Islet of Langerhans (tissue), 1 donor: ENCODE measurements around the gene ZBTB25.

Experiments used
- FAIRE-seq: peaks from one replicate; lab custom pipeline; 2011; peaks lifted over from hg19 to GRCh38; lab: Jason Lieb, UNC

The ZBTB25 gene

DNA sequence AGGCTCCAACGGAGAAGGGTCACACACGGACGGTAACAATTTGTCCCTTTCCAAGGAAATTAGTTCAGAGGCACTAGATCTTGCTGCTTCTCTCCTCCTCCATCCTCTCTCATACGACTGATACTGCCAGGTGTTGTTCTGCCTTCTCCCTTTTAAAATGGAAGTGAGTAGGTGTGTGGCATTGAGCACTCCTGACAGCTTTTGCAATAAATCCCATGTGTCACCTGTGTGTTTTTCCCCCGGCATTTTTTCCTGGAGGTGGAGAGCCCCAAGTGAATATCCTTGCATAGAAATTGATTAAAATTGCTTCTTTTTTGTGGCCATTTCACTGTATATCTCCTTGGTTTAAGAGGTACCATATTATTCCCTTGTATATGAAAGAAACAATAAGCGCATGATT lies 64.5 kb downstream of the ZBTB25 start:
- no peak for FAIRE-seq

DNA sequence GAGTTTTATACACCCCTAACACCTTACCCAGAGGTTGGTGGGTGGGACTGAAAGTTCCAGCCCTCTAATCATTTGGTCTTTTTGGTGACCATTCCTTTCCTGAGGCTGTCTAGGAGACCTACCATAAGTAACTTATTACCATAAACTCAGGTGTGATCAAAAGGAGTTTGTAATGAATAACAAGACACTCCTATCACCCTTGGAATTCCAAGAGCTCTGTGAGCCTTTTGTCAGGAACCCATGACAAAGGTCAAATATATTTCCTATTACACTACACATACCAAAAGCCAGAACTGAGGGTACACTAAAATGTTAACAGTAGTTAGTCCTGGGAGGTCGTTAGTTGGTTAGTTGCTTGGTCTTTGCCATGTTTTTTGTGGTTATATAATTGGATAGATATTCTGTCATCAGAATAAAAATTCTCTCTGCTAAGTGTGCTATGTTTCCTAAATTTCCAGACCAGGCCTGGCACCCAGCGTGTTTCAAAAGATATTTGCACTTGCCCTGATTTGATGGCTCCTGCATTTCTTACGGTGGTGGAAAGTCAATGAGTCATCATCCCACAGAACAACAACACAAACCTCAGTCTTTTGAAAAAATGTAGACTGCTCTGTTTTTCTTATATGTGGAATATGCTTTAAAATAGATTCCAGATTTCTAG lies 65.3 kb downstream of the ZBTB25 start:
- FAIRE-seq: no peak

DNA sequence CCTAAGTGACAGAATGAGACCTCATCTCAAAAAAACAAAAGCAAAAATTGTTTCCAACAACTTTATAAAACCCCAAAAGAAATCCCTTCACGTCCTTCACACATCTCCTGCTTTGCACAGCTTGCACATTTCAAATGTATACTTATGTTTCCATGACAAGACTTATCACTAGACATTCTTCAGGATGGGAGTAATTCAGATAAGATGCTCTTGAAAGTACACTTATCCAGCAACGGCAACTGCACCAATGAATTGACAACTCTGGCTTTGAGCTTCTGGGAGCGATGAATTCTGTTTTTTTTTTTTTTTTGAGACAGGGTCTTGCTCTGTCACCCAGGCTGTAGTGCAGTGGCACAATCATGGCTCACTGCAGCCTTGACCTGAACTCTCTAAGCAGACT lies 69.1 kb downstream of the ZBTB25 start:
- no peak for FAIRE-seq

DNA sequence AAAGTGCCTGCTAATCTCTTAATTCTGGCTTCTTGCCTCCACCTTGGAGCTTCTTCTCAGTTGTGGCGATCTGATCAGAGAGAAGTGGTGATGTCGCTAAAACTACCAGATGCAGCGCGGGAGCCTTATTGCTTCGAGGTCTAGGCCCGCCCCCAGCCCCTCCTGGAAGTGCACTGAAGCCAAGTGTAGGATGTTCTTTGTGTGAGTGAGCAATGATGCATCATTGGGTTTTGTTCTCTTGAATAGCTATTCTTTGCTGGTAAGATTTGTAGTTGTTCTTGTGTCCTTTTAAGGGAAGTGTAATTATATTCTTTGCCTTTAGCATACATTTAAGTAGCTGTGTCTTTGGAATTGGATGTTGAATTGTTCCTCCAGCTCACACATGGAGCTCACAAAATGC lies 79.7 kb downstream of the ZBTB25 start:
- no peak for FAIRE-seq

DNA sequence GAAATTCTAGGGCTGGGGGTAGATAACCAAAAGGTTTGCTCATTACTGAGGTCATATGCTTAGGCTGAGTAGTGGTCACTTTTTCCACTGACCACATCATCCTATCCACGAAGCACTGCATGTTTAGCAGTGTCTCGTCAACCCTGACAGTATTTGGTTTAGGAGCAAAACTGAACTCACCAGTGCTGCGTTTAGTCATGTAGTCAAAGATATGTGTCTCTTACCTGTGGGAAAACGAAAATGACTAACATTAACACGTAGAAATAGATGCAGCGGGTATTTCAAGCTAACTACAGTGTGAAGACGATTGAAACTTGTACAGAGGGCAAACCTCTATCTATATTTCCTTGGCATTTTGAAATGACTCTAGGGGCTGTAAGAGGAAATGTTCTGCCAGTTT lies 80.9 kb downstream of the ZBTB25 start:
- FAIRE-seq: no peak

DNA sequence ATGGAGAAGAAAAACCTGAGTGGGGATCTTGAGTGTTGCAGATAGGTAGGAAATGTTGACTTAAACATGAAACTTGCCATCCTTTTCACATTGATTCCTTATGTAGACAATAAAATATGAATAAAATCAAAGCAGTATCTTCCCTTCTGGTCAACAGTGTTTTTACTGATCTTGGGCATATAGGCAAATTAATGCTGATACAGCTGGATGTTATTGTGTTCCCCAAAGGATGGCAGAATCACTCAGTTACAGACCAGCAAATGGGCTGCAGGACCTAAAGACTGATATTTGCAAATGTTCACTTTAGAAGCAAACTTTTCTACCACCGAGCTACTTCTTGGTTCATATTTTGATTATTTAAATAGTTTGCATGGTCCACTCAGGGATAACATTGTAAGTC lies 81.6 kb downstream of the ZBTB25 start:
- no peak for FAIRE-seq

DNA sequence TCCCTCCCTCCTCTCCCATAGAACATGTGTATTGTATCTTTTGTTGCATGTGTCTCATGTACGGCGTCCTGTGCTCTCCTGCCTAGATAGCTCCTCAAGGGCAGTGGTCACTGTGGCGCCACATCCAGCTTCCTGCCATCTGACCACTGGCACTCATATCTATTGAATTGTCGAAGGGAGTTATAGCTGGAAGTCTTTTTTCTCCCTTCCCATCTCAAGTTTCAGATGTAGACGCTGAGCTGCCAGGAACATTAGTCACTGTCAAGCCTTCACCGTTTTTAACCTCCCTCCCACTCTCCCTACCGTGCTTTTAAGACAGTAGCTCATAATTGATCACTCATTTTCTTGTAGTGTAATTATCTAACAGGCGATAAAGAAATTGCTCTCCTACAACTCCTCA lies 82.5 kb downstream of the ZBTB25 start:
- FAIRE-seq: no peak

DNA sequence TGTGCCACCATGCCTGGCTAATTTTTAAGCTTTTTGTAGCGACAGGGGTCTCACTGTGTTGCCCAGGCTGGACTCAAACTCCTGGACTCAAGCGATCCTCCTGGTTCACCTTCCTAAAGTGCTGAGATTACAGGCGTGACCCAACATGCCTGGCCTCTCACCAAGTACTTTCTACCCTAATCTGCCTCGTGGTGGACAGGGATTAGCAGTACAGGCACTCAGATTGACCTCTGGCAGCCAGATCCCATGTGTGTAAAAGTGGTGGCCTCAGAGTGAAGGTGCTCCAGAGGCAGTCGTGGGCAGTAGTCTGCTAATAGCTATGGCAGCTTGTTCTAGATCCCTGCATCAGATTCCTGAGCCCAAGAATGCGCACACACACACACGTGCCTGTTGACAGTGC lies 84.6 kb downstream of the ZBTB25 start:
- FAIRE-seq: no peak

DNA sequence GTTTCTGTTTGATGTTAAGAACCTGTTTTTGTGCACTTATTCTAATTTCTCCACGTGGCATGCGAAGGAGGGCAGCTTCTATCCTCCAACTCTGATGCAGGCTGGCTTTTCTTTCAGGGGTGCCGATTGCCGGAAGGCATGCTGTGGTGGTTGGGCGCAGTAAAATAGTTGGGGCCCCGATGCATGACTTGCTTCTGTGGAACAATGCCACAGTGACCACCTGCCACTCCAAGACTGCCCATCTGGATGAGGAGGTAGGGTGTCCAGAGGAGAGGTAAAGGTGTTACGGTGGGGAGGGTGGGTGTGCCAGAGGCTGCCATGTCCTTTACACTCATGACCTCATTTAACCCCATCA lies 85.9 kb downstream of the ZBTB25 start:
- no peak for FAIRE-seq

DNA sequence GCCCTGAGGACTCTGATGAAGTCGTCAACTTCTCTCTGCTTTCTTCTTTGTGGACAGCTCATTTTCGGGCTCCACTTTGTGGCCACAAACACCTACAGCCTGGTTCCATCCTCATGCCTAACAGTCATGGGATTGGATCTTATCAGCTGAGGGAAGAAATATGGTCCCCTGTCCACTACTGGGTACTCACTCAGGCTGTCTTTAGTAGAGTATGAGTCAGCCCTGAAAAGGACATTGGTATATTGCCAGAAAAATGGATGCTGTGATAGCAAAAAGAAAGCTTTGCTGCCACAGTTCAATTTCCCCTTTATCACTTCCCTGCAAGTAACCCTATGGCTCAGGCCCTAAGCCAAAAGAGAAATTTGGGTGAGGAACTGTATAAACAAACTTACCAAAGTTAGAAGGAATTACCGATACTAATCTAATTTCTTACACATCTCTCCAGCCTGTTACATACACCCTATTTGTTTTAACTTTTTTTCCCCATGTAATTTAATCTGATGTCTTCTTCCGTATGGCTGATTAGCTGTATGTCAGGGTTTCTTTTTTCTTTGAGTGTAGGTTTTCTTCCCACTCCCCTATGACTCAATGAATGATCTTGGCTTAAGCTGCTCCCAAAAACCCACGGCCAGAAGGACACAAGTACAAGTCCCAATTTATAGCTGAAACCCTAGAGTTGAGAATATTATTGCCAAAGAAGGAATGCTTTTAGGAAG lies 86.4 kb downstream of the ZBTB25 start:
- FAIRE-seq: no peak

DNA sequence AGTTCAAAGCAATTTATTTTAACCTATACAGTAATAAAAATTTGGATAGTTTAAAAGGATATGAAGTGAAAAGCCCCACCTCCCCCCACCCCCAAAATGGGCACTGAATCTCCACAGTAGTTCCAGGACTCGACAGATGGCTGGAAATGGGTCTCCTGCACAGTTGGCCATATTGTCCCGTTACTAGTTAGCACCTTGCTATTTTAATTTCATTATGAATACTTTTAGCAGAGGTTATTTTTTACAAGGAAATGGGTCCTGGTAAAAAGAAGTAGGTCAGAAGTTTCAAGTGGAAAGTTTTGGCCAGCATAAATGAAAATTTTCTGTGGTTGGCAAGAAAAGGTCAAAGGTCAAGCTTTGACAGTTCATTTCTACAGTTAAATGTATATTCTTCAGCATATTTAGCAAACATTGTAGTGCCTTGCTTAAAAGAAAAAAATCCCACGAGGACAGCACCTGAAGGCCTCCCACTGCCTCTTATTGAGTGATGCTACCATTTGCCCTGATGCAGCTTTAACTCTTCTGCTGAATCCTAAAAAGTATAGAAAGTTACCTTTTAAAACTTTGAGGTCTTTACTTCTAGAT lies 87.2 kb downstream of the ZBTB25 start:
- FAIRE-seq: no peak

DNA sequence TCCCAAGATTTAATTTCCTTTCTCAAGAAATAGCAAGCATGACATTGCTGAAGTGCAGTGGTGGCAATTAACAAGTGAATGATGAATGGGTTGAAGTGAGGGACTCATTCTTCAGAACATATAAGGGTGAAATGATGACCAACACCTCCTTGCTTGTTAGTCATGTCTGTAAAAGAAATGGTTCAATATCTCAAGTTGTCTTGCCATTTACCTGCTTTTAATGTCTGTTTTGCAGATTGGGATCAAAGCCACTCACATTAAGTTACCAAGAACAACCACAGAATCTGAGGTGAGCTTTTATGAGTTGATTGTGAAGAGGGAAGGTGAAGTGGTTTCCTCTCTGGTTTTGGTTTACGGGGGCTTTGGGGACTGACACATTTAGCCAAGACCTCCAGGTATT lies 91.4 kb downstream of the ZBTB25 start:
- FAIRE-seq: no peak

DNA sequence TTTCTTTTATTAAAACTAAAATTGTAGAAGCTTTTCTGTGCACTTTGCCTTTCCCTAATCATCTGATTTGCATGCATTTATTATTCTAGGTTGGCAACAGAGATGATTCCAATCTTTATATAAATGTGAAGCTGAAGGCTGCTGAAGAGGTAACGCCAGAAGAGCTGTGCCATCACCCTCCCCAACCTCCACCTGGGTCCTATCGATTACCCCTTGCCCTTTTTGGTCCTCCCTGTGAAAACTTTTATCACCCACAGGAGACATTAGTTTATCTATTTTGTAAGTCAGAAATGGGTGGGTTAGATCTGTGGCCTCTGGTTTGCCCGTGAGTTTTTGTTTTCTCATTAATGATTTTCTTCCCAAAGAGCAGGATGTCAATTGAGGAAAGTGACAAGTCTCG lies 92.6 kb downstream of the ZBTB25 start:
- FAIRE-seq: no peak

DNA sequence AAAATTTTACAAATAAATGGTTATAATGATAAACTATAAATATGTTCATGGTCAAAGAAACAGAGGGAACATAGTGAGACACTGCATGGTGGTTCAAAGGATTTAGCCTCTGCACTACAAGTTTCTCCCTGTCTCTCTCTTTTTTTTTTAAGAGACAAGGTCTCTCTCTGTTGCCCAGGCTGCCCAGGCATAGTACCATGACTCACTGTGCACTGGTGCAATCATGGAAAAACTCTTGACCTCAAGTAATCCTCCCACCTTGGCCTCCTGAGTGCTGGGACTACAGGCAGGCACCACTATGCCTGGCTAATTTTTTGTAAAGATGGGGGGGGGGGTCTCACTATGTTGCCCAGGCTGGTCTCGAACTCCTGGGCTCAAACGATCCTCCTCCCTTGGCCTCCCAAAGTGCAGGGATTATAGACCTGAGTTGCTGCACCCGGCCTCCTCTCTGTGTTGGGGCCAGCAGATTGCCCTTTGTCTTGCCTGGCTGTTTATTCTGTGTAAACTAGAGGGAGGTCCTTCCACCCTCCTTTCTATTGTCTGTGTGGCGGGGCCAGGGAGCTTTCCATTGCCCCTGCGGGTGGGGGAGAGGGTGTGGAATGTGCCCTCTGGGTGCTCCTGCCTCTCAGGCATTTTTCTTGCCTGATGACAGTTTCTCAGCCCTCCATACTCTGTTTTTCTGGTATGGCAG lies 93.4 kb downstream of the ZBTB25 start:
- no peak for FAIRE-seq

DNA sequence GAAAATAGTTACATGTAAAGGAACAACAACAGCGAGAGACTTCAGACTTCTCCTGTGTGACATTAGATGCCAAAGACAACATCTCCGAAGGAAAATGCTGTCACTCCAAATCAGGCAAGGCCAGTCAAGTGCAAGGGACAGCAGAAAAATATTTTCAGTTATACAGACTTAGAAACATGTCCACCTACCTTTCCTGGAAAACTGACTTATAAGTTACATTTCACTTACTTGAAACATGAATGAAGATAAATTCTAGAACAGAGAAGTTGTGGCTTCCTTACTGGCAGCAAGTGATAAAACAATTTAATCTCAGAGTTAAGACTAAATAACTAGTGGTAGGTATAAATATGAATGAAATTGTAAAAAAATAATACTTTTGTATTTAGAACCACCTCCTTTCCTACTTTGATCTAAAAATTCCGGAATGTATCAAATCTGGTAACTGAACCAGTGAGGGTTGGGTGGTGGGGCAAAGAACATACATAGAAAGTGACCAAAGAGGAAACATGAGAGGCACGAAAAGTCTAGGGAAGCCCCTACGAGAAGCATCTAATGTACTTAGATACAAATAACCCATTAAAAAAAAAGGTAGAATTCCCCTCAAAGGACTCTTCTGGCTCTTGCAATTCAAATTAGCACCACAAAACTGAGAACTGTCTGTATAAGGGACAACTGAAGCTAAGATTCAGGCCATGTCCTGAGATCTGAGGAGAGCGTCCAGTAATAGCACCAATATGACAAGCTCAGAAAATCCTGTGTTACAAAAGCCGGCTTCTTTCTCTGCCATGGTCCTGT lies 94.3 kb downstream of the ZBTB25 start:
- FAIRE-seq: no peak

DNA sequence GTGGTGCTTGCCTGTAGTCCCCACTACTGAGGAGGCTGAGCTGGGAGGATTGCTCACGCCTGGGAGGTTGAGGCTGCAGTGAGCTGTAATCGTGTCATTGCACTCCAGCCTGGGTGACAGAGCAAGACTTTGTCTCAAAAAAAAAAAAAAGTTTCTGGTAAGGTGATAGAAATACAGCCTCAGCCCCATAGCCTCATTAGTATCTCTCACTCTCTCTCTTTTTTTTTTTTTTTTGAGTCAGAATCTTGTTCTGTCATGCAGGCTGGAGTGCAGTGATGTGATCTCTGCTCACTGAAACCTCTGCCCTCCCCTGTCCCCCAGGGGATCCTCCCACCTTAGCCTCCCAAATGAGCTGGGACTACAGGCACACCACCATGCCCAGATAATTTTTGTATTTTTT lies 96.3 kb downstream of the ZBTB25 start:
- FAIRE-seq: no peak

DNA sequence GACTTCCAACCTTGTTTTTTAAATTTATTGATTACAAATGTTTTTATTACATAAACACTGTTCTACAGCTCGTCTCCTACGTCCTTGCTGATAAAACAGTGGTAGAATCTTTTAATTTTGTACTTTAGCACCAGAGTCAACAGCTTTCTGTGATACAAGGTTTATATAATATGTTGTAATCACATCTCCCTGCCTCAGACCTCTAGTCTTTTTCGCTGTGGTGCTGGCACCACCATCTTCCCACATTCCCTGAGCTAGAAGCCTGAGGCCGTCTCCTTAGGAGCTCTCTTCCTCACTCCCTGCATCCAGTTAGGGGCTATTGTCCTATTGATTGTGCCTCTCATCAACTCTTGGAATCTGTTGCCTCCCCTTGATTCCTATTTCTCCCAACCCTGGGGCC lies 98.3 kb downstream of the ZBTB25 start:
- FAIRE-seq: no peak

DNA sequence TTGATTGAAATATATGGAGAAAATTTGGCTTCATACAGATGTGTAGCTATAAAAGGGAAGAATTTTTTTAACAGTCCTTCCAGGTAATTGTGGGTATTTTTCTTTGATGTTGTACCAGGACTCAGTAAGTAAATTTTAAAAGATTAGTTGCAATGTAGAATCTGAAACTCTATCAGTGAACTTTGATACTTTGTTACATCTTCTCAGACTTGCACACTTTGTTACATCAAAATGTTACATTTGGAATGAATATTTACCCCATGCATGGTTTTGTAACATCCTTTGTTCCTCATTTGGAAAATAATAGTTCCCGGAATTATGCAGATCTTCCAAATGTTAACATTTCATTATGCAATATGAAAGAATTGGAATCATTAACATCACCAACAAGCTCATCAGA lies 101.7 kb downstream of the ZBTB25 start:
- FAIRE-seq: no peak

DNA sequence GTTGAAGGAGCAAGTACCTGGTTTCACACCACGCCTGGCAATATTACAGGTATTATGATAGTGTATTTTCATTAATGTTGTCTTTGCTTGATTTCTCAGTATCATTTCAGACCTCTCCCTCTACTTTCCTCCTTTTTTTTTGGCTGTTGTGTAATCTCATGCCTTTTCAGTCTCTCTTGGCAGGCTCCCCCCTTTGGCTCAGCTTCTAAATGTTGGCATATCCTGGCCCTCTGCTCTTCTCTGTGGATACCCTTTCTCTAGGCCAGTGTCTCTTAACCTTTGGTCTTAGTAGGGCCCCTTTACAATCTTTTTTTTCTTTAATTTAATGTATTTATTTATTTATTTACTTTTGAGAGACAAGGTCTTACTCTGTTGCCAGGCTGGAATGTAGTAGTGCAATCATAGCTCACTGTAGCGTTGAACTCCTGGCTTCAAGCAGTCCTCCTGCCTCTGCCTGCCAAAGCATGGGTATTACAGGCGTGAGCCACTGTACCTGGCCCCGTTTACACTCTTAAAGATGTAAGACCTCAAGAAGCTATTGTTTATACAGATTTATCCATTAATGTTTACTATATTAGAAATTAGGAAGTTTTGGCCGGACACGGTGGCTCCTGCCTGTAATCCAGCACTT lies 102.7 kb downstream of the ZBTB25 start:
- no peak for FAIRE-seq
